GM18858 (cell line): Measurements from ENCODE around the gene AK3.

Experiments used
- ATAC-seq: cut with Tn5 transposase; IDR thresholded peaks from one replicate; pipeline ENCODE4 v1.9.1; 2021; ENCODE audit not compliant: unreplicated experiment

AK3 gene

DNA sequence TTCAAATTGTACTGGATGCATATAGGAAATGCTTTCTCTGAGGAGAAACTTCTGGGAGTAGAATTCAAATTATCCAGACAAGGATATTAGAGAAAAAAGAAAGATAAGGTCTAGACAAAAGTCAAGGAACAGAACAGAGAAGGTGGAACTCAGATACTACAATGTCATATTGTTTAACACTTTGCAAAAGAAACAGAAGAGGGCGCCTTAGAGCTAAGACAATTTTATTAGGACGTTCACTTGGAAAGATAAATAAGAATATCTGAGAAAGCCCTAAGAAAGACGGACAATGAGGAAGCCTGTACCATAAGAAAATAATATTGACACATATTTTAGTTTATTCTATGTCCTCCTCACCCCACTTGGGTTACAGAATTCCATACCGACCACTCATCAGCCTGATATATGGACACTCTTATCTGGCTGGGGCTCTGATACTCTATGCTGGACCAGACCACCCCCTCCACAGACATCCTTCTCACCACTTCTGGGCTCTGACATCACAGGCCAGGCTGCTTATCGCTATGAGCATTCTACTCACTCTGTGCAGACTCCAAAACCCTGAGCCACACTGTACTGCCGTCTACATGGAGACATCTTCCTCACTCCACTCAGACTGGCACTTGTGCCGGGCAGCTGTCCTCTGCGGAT lies 9.1 kb upstream of the AK3 start:
- ATAC-seq = no peak

GRCh38 chr9:4748612-4749011 lies 7.6 kb upstream of the AK3 start:
- ATAC-seq = no peak

GRCh38 chr9:4746278-4747030 lies 5.5 kb upstream of the AK3 start:
- ATAC-seq = no peak

DNA sequence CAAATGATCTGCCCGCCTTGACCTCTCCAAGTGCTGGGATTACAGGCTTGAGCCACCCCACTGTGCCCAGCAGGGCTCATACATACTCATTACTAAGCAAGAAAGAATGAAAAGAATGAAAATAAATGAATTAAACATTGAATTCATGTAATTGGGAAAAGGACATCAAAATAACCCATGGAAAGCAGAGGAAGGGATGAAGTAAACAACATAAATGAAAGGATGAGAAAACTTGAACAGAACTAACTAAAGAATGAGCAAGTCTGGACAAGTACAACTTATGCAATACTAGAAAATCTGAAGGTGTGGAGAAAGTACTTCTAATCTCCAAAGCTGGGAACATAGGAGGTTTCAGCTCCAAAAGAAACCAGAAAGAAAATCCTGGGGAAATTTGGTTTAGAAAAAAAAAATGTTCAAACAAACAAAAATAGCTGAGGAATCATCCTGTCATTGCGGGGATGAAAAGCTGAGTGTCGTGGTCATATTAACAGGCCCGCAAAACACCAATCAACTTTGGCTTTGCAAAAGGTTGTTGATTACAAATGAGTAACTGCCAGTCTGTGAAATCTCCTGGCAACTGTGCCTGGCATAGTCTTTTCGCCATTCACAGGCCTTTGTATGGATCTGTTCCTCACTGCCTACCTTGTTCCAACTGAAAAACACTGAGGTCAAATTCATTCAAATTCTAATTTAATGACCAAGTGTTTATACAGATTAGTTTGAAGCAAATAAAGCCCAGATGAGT lies 2.3 kb upstream of the AK3 start:
- ATAC-seq = no peak

DNA sequence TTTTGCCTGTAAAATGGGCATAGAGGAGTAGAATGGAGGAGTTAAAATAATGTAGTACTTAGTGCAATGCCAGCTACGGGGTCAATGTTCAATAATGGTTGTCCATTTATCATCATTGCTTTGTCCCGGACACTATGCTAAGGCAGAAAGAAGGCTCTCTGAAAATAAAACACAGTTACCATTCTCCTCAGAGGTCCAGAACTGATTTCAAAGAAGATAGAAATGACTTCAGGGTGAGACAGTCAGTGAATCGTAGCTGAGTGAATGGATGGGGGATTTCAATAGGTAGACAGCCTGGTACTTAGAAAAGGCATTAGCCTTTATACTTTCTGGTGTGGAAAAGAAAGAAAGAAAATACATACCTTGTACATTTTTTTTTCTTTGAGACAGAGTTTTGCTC lies 1.2 kb upstream of the AK3 start:
- no peak for ATAC-seq

- no peak for ATAC-seq
Observed at GRCh38 chr9:4741365-4742089, 525 bp upstream of the AK3 start.

DNA sequence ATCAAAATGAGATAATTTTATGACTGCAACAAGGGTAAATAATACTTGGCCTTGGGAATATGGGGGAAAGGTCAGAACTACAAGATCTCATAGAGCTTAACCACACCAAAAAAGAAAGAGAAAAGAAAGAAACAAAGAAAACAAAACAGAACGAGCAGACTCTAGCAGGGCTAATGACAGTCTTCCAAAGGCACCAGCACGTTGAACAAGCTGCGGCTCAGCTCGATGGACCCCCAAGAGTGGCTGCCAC lies 689 bp downstream of the AK3 start:
- ATAC-seq = peak; percentile 4

GRCh38 chr9:4739587-4740387 lies 1.2 kb downstream of the AK3 start:
- ATAC-seq = no peak

GRCh38 chr9:4738866-4739586 lies 2.0 kb downstream of the AK3 start:
- ATAC-seq = no peak

DNA sequence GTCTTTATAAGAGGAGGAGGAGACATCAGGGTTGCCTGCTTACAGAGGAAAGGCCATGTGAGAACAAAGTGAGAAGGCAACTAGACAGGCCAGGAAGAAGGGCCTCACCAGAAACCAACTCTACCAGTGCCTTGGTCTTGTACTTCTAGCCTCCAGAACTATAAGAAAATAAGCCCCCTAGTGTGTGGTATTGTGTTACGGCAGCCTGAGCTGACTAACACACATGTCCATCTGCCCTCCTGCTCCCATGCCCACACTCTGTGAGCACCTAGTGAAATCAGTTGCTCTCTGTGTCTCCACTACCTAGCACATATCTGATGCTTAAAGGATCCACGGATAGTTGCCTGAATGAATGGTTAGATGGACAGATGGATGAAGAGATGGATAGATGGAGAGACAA lies 6.9 kb downstream of the AK3 start:
- no peak for ATAC-seq

DNA sequence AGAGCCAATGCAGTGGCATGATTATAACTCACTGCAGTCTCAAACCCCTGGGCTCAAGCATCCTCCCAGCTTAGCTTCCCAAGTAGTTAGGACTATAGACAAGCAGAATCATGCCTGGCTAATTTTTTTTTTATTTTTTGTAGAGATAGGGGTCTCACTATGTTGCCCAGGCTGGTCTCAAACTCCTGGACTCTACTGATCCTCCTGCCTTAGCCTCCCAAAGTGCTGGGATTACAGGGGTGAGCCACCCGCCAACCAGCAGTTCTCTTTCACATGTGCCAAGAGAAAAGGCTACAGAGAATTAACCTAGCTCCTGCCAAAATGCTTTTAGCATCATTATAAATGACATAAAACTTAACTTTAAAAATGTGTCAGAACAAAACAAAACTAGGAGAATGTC lies 8.1 kb downstream of the AK3 start:
- no peak for ATAC-seq

DNA sequence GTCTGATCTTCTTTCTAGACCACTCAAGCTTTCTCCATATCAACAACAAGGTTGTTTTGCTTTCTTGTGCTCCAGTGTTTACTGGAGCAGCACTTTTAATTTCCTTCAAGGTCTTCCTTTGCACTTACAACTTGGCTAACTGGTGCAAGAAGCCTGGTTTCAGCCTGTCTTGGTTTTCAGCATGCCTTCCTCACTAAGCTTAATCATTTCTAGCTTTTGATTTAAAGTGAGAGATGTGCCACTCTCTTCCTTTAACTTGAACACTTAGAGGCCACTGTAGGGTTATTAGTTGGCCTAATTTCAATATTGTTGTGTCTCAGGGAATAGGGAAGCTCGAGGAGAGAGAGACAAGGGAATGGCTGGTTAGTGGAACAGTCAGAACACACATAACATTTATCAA lies 13.4 kb downstream of the AK3 start:
- no peak for ATAC-seq

DNA sequence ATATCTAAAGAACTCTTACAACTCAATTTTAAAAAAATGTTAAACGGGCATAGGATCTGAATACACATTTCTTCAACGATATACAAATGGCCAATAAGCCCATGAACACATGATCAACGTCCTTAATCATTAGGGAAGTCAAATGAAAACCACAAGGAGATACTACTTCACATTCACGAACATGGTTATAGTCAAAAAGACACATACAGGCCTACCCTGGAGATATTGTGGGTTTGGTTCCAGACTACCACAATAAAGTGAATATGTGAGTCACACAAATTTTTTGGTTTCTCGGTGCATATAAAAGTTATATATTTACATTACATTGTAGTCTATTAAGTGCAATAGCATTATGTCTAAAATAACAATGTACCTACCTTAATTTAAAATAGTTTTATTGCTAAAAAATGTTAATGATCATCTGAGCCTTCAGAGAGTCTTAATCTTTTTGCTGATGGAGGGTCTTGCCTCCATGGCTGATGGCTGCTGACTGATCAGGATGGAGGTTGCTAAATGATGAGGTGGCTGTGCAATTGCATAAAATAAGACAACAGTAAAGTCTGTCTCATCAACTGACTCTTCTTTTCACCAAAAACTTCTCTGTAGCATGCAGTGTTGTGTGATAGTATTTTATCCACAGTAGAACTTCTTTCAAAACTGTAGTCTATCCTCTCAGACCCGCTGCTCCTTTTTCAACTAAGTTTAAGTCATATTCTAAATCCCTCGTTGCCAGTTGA lies 15.1 kb downstream of the AK3 start:
- no peak for ATAC-seq

DNA sequence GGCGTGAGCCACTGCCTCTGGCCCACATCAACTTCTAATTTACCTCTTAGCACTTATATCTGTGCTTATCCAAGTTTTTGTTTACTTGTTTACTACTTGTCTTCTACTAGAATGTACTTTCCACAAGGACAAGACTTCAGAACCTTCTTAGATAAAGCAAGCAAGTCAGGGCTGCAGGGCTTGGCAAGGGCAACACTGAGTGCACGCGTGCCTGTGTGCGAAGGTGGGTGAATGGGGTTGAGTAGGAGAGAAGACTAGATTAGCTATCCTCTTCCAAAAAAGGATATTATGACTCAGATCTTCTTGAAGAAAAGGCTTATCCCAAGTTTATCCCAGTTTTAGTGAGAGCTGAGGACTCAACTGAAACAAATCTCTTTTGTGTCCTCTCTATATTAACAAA lies 19.3 kb downstream of the AK3 start:
- ATAC-seq = no peak

DNA sequence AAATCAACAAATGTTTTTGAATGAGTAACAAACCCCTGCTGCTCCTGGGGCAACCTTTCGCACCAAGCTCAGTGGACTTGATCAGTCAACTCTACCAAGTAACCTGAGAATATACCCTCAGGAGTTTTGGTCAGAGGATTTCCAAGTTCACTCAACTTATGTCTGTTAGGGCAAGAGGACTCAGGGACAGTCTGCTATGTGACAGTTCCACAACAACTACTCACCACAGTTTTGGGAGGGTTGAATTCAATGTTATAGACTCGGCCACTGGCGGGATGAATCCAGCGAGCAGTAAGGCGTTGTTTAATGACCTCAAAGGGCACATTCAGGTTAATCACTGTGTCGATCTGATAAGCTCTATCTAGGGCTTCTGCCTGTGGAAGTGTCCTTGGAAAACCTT lies 22.1 kb downstream of the AK3 start:
- no peak for ATAC-seq

DNA sequence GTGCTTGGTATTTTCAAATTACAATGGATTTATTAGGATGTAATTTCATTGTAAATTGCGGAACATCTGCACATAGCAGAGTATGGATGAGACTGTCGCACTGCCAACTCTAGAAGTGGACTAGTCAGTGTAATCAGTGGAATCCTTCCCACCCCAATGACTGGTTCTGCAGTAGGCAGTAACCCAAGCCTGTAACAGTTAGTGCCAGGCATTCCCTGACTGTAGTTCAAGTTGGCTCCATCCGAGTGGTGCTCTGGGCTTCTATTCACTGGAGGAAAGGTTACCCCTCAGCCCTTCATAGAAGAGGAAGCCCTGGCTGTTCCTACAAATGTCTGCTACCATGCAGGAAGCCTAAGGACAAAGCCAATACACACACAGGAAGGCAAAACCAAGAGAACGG lies 23.2 kb downstream of the AK3 start:
- ATAC-seq = no peak

DNA sequence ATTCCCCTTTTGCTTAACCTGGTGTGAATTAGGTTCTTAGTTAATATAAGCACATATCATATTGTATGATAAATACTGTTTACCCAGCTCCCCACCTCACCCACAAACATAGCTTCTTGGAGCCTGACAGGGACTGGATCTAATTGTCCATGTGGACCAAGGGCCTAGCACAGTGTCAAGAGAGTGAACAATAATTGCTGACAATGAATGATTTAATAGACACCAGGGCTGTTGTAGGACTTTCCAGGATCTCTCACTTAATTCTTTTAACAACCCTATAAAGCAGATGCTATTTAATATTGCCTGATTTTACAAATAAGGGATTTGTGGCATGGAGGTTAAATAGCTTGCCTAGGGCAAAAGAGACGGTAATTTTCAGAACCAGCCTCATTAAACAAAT lies 24.8 kb downstream of the AK3 start:
- ATAC-seq = no peak

DNA sequence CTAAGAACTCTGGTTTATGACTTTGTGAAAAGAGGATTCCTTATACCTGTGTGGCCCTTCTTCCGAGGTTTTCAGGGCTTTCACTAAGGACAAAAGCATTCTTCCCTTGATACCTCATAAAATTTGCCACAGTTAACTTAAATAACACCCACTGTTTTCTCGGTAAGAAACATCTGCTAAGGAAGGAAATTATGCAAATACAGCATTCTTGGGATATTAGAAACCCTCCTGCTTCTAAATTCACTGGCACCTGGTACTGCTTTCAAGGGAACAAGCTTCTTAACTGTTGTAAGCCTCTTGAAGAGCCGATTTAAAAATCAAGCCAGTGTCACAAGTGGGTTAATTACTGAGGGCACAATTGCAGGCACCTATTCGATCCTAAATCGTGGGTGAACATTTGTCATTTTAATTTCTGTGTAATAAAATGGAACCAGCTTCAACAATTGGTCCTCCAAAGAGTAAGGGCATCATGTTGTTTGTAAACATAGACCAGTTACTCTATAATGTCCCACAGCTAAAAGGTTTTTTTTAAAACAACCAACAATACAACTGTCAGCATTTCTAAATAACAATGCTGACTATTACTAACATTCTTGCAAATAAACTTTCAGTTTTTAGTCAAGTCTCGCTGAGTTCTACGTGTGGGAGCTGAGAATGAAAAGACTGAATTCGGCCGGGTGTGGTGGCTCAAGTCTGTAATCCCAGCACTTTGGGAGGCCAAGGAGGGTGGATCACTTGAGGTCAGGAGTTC lies 26.6 kb downstream of the AK3 start:
- ATAC-seq = no peak

DNA sequence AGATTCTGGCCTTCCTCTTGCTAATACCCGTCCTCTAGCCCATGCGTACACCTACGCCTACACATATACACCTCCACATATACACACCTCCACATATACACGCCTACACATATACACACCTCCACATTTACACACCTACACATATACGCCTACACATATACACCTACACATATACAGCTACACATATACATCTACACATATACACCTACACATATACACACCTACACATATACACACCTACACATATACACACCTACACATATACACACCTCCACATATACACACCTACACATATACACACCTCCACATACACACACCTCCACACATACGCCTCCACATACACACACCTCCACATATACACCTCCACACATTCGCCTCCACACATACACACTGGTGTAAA lies 27.2 kb downstream of the AK3 start:
- ATAC-seq = no peak
